Central memory CD8-positive, alpha-beta T cell (primary cell): ENCODE results near the gene PCYT1A.

Experiments
- ATAC-seq: fragments of 150-1000 bp; cut with Tn5 transposase; replicated peaks from 2 replicates; pipeline ENCODE4 v1.10.0; 2022; ENCODE audit warnings: mild to moderate bottlenecking, moderate FRiP score, moderate number of reproducible peaks; ENCODE audit not compliant: poor library complexity, severe bottlenecking; ENCODE audit errors: extremely low read depth
- DNase-seq, 2 donors: peaks; one replicate each; pipeline ENCODE4 v3.0.0; 2021; ENCODE audit warnings: low spot score in 2 of 2
- H3K27ac Mint-ChIP-seq: one replicate; pipeline ENCODE4 v1.8.0; 2022; ENCODE audit warnings: low read depth, mild to moderate bottlenecking, moderate library complexity, mixed read lengths
- H3K27me3 Mint-ChIP-seq: one replicate; pipeline ENCODE4 v1.8.0; 2022; ENCODE audit warnings: mixed read lengths
- H3K36me3 Mint-ChIP-seq: one replicate; pipeline ENCODE4 v1.8.0; 2022; ENCODE audit warnings: mild to moderate bottlenecking, moderate library complexity, mixed read lengths; ENCODE audit not compliant: insufficient read depth
- H3K4me1 Mint-ChIP-seq: one replicate; pipeline ENCODE4 v1.8.0; 2022; ENCODE audit warnings: mixed read lengths
- H3K4me3 Mint-ChIP-seq: one replicate; pipeline ENCODE4 v1.8.0; 2022; ENCODE audit warnings: mild to moderate bottlenecking, moderate library complexity, mixed read lengths
- H3K9me3 Mint-ChIP-seq: one replicate; pipeline ENCODE4 v1.8.0; 2022; ENCODE audit warnings: mixed read lengths

Gene PCYT1A

DNA sequence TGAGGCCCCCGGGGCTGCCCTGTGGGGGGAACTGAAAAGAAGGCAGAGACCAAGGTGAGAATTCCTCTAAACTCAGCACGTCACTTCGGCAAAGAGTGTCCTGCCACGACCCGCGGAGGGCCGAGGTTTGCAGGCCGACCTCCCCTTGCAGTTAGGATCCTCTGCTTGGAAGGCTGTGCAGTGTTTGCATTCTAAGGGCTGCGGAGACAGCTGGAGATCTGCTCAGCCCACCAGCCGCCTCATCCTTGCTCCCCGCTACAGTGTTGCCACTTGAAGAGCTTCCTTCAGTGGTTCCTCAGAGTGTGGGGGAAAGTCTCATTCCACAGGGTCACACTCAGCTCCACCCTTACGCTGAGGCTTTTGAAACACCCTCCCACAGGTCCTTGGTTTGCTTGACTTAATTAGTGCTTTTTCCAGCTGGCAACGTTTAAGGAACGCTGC is 60.4 kb downstream of the PCYT1A start:
- Mint-ChIP-seq H3K4me1 (no peaks in the 10 kb centered on the region), H3K4me3 (no peak overlapping the region), H3K9me3 (no peaks in the 10 kb centered on the region), H3K27ac (no peak overlapping the region), H3K36me3 (peaks cover 2% of the 10 kb centered on the region), H3K27me3 (peaks cover 8% of the 10 kb centered on the region)
- DNase-seq = no peak
- no peak for ATAC-seq

DNA sequence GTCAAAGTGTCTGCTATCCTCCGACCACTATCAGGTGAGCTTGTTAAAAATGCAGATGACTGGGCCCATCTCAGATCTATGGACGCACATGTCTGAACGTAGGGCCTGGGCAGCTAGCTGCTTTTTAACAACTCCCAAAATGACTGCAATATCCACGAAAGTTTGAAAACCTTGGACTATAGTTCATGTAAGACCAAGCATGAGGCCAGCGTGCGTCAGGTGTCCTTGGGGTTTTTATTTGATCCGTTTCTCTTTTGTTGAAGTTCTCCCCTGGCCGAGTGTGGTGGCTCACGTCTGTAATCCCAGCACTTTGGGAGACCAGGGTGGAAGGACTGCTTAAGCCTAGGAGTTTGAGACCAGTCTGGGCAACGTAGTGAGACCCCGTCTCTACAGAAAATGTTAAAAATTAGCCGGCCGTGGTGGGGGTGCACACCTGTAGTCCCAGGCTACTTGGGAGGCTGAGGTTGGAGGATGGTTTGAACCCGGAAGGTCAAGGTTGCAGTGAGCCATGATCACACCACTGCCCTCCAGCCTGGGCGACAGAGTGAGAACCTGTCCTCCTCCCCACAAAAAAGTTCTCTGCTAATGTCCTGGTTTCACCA is 61.7 kb downstream of the PCYT1A start:
- H3K4me1 Mint-ChIP-seq = no peaks in the 10 kb centered on the region
- H3K27ac Mint-ChIP-seq = no peak overlapping the region
- DNase-seq = no peak
- H3K4me3 Mint-ChIP-seq = no peak overlapping the region
- H3K36me3 Mint-ChIP-seq = peaks cover 2% of the 10 kb centered on the region
- H3K27me3 Mint-ChIP-seq = peaks cover 8% of the 10 kb centered on the region
- H3K9me3 Mint-ChIP-seq = no peaks in the 10 kb centered on the region
- ATAC-seq = no peak

DNA sequence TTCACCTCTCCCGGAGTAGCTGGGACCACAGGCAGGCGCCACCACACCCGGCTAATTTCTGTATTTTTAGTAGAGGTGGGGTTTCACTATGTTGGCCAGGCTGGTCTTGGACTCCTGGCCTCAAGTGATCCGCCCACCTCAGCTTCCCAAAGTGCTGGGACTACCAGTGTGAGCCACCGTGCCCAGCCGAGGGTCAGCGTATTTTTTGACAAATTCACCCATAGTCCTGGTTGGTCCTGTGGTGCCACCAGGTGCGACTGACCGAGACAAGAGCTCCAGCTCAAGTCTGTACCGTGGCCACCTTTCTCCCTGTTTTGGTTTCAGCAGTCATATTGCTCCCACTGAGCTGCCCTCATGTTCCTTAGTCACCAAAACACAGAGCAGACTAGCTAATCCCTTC is 62.4 kb downstream of the PCYT1A start:
- peaks cover 2% of the 10 kb centered on the region for H3K36me3 Mint-ChIP-seq
- DNase-seq (no peak), ATAC-seq (no peak)
- H3K27ac Mint-ChIP-seq = no peak overlapping the region
- H3K4me1 Mint-ChIP-seq = no peaks in the 10 kb centered on the region
- H3K27me3 Mint-ChIP-seq = peaks cover 8% of the 10 kb centered on the region
- no peaks in the 10 kb centered on the region for H3K9me3 Mint-ChIP-seq
- no peak overlapping the region for H3K4me3 Mint-ChIP-seq

DNA sequence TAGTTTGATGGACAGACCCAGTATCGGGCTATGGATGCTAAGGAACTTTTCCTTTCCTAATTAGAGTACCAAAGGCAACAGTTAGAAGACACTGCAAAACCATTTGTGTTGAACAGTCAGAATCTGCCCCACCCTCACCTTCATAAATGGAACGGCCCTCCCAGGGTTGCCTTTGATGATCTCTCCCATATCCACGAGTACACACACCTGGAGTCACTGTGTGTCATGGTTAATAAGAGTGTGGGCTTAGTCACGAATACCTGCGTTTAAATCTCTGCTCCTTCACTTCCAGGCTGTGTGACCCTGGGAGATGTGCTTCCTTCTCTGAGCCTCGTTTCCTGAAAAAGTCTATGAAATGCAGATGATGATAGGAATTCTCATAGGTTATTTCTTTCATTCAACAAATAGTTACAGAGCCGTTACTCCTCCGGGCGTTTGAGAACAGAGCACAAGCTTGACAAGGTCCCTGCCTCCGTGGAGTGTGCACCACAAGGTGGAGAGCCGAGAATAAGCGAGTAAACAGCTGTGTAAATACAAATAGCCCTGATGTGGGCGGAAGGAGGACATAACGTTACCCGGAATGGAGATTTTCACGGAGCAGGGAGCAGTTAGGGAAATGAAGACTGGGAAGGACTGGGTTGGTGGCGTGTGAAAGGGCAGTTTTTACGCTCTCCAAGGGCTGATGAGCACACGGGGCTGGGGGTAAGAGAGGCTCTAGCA is 64.5 kb downstream of the PCYT1A start:
- no peak overlapping the region for H3K4me3 Mint-ChIP-seq
- peaks cover 8% of the 10 kb centered on the region for H3K27me3 Mint-ChIP-seq
- DNase-seq (no peak), ATAC-seq (no peak)
- peaks cover 2% of the 10 kb centered on the region for H3K36me3 Mint-ChIP-seq
- no peaks in the 10 kb centered on the region for H3K9me3 Mint-ChIP-seq
- no peak overlapping the region for H3K27ac Mint-ChIP-seq
- H3K4me1 Mint-ChIP-seq = peaks cover 11% of the 10 kb centered on the region

DNA sequence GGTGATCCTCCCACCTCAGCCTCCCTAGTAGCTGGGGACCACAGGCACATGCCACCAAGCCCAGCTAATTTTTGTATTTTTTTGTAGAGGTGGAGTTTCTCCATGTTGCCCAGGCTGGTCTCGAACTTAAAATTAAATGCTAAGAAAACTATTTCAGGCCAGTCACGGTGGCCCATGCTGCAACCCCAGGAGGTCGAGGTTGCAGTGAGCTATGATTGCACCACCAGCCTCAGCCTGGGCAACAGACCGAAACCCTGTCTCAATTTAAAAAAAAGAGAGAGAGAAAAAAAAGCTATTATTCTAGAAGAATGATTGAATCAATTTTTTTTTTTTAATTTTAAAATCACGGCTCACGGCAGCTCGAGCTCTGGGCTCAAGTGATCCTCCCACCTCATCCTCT is 66.5 kb downstream of the PCYT1A start:
- no peak for ATAC-seq
- Mint-ChIP-seq H3K27ac (no peak overlapping the region), H3K36me3 (peaks cover 2% of the 10 kb centered on the region), H3K9me3 (no peaks in the 10 kb centered on the region), H3K4me3 (no peak overlapping the region), H3K27me3 (peaks cover 8% of the 10 kb centered on the region), H3K4me1 (peaks cover 11% of the 10 kb centered on the region)
- DNase-seq = no peak

DNA sequence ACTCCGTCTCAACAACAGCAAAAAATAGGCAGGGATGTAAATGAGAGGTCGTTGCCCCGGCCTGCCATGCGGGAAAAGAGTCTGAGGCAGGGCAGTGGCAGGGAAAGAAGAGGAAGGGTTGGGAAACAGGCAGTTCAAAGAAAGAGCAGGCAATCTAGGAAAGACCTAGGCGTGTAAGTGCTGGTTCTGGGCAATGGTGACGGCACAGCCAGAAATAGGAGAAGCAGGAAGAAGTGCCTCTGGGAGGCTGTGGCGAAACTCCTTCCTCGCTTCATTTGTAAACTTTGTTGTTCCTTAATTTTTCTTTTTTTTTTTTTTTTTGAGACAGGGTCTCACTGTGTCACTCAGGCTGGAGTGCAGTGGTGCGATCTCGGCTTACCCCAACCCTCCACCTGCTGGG is 66.9 kb downstream of the PCYT1A start:
- DNase-seq (no peak), ATAC-seq (no peak)
- Mint-ChIP-seq H3K4me1 (peaks cover 11% of the 10 kb centered on the region), H3K9me3 (no peaks in the 10 kb centered on the region), H3K27me3 (peaks cover 8% of the 10 kb centered on the region), H3K27ac (no peak overlapping the region), H3K4me3 (no peak overlapping the region), H3K36me3 (peaks cover 2% of the 10 kb centered on the region)

DNA sequence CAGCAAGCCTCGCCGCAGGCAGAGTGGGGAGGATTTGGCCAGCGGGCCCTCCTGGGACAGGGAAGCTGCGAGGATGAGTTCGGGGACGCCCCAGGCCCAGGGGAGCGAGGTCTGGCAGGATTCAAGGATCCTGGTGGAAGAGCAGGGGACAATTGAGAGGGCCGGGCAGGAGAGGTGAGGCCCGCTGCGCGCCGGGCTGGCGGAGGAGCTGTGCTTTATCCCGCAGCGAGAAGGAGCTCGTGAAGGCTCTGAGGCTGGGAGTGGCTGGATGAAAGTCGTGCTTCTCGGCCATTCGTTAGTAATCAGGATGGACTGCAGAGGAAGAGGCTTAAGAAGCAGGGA is 67.6 kb downstream of the PCYT1A start:
- Mint-ChIP-seq H3K4me3 (peak overlapping the region; percentile 70), H3K4me1 (peaks cover 11% of the 10 kb centered on the region), H3K9me3 (no peaks in the 10 kb centered on the region), H3K36me3 (peaks cover 2% of the 10 kb centered on the region), H3K27ac (peak overlapping the region; percentile 90), H3K27me3 (peaks cover 8% of the 10 kb centered on the region)
- ATAC-seq = no peak
- no peak for DNase-seq

DNA sequence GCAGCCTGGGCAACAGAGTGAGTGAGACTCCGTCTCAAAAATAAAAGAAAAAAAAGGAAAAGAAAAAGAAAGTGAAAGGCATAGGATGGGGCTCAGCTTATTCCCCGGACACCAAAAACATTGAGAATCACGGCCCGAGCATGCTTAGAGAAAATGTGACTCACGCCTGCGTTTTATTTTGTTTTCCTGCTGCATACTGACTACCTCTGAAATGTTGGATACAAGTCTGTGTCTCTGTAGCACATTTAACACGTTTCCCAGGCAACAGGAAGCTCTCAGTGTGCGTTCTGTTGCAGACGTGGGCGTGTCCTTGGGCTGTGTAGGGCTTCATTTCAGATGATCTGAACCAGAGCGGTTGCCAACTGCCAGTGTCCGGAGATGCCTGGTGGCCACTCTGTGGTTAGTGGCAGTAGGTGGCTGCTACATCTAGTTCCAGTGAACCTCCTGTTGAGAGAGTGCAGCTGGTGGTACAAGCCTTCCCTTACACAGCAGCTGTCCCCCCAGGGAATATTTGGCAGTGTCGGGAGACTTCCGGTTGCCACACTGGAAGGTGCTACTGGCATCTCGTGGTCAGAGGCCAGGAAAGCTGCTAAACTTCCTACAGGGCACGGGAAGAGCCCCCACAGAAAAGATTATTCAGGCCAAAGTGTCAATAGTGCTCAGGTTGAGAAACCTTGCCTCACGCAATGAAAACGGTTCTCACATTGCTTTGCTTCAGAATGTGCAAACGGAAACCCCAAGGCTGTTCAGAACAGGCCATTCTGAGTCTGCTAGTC is 68.1 kb downstream of the PCYT1A start:
- DNase-seq (peak in 1 of 2 donors; percentile 53), ATAC-seq (peak; percentile 95)
- peaks cover 8% of the 10 kb centered on the region for H3K27me3 Mint-ChIP-seq
- H3K36me3 Mint-ChIP-seq = peaks cover 2% of the 10 kb centered on the region
- H3K4me1 Mint-ChIP-seq = peaks cover 11% of the 10 kb centered on the region
- H3K9me3 Mint-ChIP-seq = no peaks in the 10 kb centered on the region
- peak overlapping the region; percentile 90 for H3K27ac Mint-ChIP-seq
- peak overlapping the region; percentile 70 for H3K4me3 Mint-ChIP-seq

DNA sequence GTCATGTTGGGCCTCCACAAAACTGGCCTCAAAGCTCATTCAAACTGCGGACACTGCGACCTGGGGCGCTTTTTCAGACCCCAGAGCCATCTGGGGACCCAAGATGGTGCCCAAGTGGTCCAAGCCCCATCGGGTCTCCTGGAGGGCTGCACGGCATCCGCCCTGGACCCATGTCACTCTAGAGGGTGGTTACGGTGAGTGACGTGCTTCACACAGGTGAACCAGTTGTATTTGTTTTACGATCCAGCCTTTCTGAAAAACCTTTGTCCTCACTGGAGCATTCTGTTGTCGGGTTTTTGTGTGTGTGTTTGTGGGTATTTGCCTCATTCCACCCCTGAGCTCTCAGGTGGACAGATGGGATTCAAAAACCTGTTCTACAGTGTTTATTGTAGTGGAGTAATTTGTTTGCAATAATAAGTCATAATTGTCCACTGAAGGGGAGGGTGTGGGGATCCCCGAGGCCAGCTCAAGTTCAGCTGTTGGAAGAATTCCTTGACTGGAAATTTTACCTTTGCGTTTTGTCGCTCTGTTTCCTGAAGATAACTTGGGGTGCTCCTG is 69.3 kb downstream of the PCYT1A start:
- no peaks in the 10 kb centered on the region for H3K9me3 Mint-ChIP-seq
- no peak overlapping the region for H3K4me3 Mint-ChIP-seq
- no peak overlapping the region for H3K27ac Mint-ChIP-seq
- H3K27me3 Mint-ChIP-seq = peaks cover 5% of the 10 kb centered on the region
- peaks cover 2% of the 10 kb centered on the region for H3K36me3 Mint-ChIP-seq
- peaks cover 11% of the 10 kb centered on the region for H3K4me1 Mint-ChIP-seq
- DNase-seq (no peak), ATAC-seq (no peak)

DNA sequence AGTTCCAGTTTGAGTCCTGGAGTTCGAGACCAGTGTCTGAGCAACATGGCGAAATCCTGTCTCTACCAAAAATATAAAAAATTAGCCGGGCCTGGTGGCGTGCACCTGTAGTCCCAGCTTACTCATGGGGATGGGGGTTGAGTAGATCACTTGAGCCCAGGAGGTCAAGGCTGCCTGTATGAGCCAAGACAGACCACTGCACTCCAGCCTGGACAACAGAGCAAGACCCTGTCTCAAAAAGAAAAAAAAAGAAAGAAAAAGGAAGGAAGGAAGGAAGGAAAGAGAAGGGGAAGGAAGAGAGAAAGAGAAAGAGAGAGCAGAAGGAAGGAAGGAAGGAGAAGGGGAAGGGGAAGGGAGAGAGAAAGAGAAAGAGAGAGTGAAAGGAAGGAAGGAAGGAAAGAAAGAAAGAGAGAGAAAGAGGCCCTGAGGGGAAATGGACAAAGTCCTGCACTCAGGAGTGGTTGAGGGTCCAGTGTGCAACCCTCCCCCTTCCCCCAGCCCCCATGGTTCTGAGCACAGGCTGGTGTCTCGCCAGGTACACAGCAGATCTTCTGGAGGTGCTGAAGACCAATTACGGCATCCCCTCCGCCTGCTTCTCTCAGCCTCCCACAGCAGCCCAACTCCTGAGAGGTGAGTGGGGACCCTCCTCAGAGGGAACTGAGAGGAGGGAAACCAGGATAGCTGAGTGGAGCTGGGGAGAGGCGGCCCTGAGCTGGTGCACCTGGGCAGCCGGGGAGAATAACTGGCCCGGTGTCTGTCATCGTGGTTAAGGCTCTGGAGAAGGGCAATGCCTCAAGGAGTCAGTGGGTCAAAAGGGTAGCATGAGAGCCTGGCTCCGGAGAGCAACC is 70.0 kb downstream of the PCYT1A start:
- ATAC-seq = no peak
- no peaks in the 10 kb centered on the region for H3K27me3 Mint-ChIP-seq
- no peak for DNase-seq
- no peak overlapping the region for H3K27ac Mint-ChIP-seq
- H3K4me1 Mint-ChIP-seq = peaks cover 11% of the 10 kb centered on the region
- no peaks in the 10 kb centered on the region for H3K9me3 Mint-ChIP-seq
- H3K36me3 Mint-ChIP-seq = no peaks in the 10 kb centered on the region
- peak overlapping the region; percentile 6 for H3K4me3 Mint-ChIP-seq

DNA sequence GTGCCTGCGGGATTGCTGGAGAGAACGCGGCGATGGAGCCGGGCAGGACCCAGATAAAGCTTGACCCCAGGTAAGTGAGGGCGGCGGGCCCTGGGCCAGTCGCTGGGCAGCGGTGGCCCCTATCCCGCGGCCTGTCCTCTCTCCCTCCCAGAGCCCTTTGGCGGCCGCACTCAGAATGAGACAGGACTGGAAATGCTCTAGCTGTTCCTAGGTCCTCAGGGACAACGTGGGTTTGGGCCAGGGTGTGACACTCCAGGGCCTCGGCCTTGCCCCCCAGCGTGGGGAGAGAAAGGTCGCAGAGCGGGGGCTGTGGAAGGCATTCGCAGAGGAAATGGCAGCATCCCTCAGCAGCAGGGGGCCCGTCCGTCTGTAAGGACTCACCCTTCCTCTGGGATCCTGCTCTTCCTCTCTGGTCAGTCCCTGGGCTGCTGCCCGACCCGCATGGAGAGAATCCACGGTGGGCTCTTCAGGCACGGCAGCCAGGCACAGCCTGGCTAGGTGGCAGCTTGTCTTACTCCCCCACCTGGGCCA is 70.8 kb downstream of the PCYT1A start:
- H3K27me3 Mint-ChIP-seq = no peaks in the 10 kb centered on the region
- no peak overlapping the region for H3K4me3 Mint-ChIP-seq
- H3K4me1 Mint-ChIP-seq = peaks cover 11% of the 10 kb centered on the region
- ATAC-seq (no peak), DNase-seq (no peak)
- no peaks in the 10 kb centered on the region for H3K9me3 Mint-ChIP-seq
- H3K27ac Mint-ChIP-seq = no peak overlapping the region
- no peaks in the 10 kb centered on the region for H3K36me3 Mint-ChIP-seq

DNA sequence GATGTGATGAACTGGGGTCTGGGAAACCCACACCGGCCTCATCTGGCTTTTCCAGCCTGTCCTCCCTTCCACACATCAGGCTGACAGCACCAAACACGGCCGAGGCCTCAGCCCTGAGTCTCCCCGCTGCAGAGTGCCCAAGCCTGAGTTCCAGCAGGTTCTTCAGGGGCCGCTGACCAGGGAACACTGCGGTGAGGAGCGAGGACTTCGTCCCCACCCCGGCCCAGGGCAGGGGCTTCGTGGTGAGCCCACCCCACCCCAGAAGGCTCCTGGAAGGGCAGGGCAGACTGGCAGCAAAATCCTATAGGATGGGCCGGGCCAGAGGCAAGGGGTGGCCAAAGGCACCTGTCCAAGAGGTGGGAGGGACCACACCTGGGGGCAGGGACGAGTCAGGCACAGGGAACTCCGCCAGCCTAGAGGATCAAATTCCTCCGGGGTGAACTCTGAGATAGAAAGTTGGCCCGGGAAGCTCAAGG is 71.4 kb downstream of the PCYT1A start, which contains the start of gene SLC51A:
TSS of gene SLC51A (plus strand) at position 446 of the 476 bp plus-strand sequence. CDS start 179 bp downstream, outside the sequence.
- H3K4me3 Mint-ChIP-seq = no peak within 1 kb of the TSS
- ATAC-seq (no peak), DNase-seq (no peak)
- H3K9me3 Mint-ChIP-seq = no peaks in the 10 kb centered on the region
- no peak within 1 kb of the TSS for H3K27ac Mint-ChIP-seq
- H3K27me3 Mint-ChIP-seq = no peaks in the 10 kb centered on the region
- H3K4me1 Mint-ChIP-seq = peaks cover 11% of the 10 kb centered on the region
- no peaks in the 10 kb centered on the region for H3K36me3 Mint-ChIP-seq
